NOMO-1 treated with DMSO at 0.1 percent for 48 hours (cell line): ENCODE measurements around the gene NKIRAS2.

Source experiments
- DNase-seq: peaks from one replicate; lab custom pipeline; 2025; ENCODE audit not compliant: unreplicated experiment; lab: John Stamatoyannopoulos, UW

Gene NKIRAS2

GRCh38 chr17:42019509-42020404 lies at the start of gene NKIRAS2:
TSS of gene NKIRAS2 (plus strand) at chr17:42020090. CDS start at chr17:42021578, 1,488 bp downstream.
- DNase-seq = peak; percentile 90

- DNase-seq = no peak
Measured at GRCh38 chr17:41970901-41971331, 49.0 kb upstream of the NKIRAS2 start.

GRCh38 chr17:41971721-41972523 lies 48.0 kb upstream of the NKIRAS2 start:
- no peak for DNase-seq

- no peak for DNase-seq
Measured at GRCh38 chr17:41972571-41973407, 47.1 kb upstream of the NKIRAS2 start.

- DNase-seq = no peak
Measured at GRCh38 chr17:41973408-41973811, 46.5 kb upstream of the NKIRAS2 start.

GRCh38 chr17:41974031-41974430 lies 45.9 kb upstream of the NKIRAS2 start:
- DNase-seq = no peak

GRCh38 chr17:41974658-41975057 lies 45.2 kb upstream of the NKIRAS2 start:
- DNase-seq = no peak

GRCh38 chr17:41975099-41976083 lies 44.5 kb upstream of the NKIRAS2 start:
- DNase-seq = no peak

- DNase-seq = no peak
Measured at GRCh38 chr17:41976142-41976768, 43.6 kb upstream of the NKIRAS2 start.

GRCh38 chr17:41977991-41978390 lies 41.9 kb upstream of the NKIRAS2 start:
- no peak for DNase-seq

- no peak for DNase-seq
Measured at GRCh38 chr17:41982026-41982760, 37.7 kb upstream of the NKIRAS2 start.

GRCh38 chr17:41984454-41984853 lies 35.4 kb upstream of the NKIRAS2 start:
- DNase-seq = no peak

GRCh38 chr17:41985919-41986318 lies 34.0 kb upstream of the NKIRAS2 start:
- no peak for DNase-seq

GRCh38 chr17:41986634-41987033 lies 33.3 kb upstream of the NKIRAS2 start:
- no peak for DNase-seq

GRCh38 chr17:41987642-41988041 lies 32.2 kb upstream of the NKIRAS2 start:
- no peak for DNase-seq

- no peak for DNase-seq
Measured at GRCh38 chr17:41988418-41988817, 31.5 kb upstream of the NKIRAS2 start.

GRCh38 chr17:41989702-41990419 lies 30.0 kb upstream of the NKIRAS2 start:
- no peak for DNase-seq

GRCh38 chr17:41992576-41992975 lies 27.3 kb upstream of the NKIRAS2 start:
- DNase-seq = no peak
